Keratinocyte (primary cell): Measurements from ENCODE around the gene ABLIM2. TPM values are rescaled to one million over a fixed set of nuclear protein-coding genes. Genes with fewer than 3 reads are reported as not detected.

Source experiments
- DNase-seq: peaks from one replicate; pipeline ENCODE4 v3.0.0-alpha.2; 2011; ENCODE audit warnings: low read depth, missing footprints, low spot score
- FAIRE-seq: peaks from 2 replicates; lab custom pipeline; 2011; peaks lifted over from hg19 to GRCh38; lab: Jason Lieb, UNC
- H2AFZ ChIP-seq: 2 replicates; pipeline ENCODE4 v1.6.0; 2012; ENCODE audit warnings: low read length, control low read depth, inconsistent platforms; ENCODE audit not compliant: control insufficient read depth
- H3K27ac ChIP-seq: 2 replicates; pipeline ENCODE4 v1.5.1; 2011; ENCODE audit warnings: low read length; ENCODE audit not compliant: control insufficient read depth, insufficient read depth
- H3K27me3 ChIP-seq: 3 replicates; pipeline ENCODE4 v1.6.0; 2011; ENCODE audit warnings: low read length; ENCODE audit not compliant: control insufficient read depth, insufficient read depth; ENCODE audit errors: extremely low read depth
- H3K36me3 ChIP-seq, 2 experiments: 2 replicates in 1 of 2; 3 replicates in 1 of 2; pipeline ENCODE4 v1.5.1; 2011; ENCODE audit warnings: low read length in 2 of 2, mild to moderate bottlenecking in 1 of 2; ENCODE audit not compliant: control insufficient read depth in 2 of 2, insufficient read depth in 2 of 2; ENCODE audit errors: extremely low read depth in 1 of 2
- H3K4me1 ChIP-seq: 3 replicates; pipeline ENCODE4 v1.5.1; 2011; ENCODE audit warnings: low read length; ENCODE audit not compliant: control insufficient read depth, insufficient read depth; ENCODE audit errors: extremely low read depth
- H3K4me2 ChIP-seq: 3 replicates; pipeline ENCODE4 v1.6.0; 2011; ENCODE audit warnings: low read depth, low read length; ENCODE audit not compliant: control insufficient read depth, insufficient read depth; ENCODE audit errors: extremely low read depth
- H3K4me3 ChIP-seq, 3 experiments: fragments of 200-600 bp in 1 of 3; sonication (generic) in 1 of 3; 2 replicates in 2 of 3; 3 replicates in 1 of 3; pipeline ENCODE4 v1.5.1; 2011 to 2016; ENCODE audit warnings: low read length in 3 of 3, mild to moderate bottlenecking in 3 of 3, control low read depth in 2 of 3, inconsistent platforms in 1 of 3, low read depth in 1 of 3, mixed read lengths in 1 of 3, mixed run types in 1 of 3, moderate library complexity in 1 of 3; ENCODE audit not compliant: control insufficient read depth in 2 of 3, insufficient read depth in 2 of 3; ENCODE audit errors: extremely low read depth in 1 of 3
- H3K79me2 ChIP-seq: 2 replicates; pipeline ENCODE4 v1.6.0; 2012; ENCODE audit warnings: low read length; ENCODE audit not compliant: control insufficient read depth, insufficient read depth
- H3K9ac ChIP-seq: 3 replicates; pipeline ENCODE4 v1.6.0; 2011; ENCODE audit warnings: low read length; ENCODE audit not compliant: control insufficient read depth, insufficient read depth; ENCODE audit errors: extremely low read depth
- H3K9me1 ChIP-seq: 3 replicates; pipeline ENCODE4 v1.6.0; 2011; ENCODE audit warnings: low read length; ENCODE audit not compliant: control insufficient read depth, insufficient read depth; ENCODE audit errors: extremely low read depth
- H3K9me3 ChIP-seq: 2 replicates; pipeline ENCODE4 v1.5.1; 2012; ENCODE audit warnings: low read depth, low read length; ENCODE audit not compliant: control insufficient read depth
- H4K20me1 ChIP-seq: 3 replicates; pipeline ENCODE4 v1.6.0; 2011; ENCODE audit warnings: low read length; ENCODE audit not compliant: control insufficient read depth, insufficient read depth; ENCODE audit errors: extremely low read depth
- EZH2 ChIP-seq: IDR thresholded peaks from one replicate; pipeline ENCODE4 v1.6.1; 2012; ENCODE audit warnings: inconsistent platforms, mild to moderate bottlenecking, low read length, moderate library complexity
- dilution Hi-C: fragments of 300-500 bp; cut with MboI; formaldehyde crosslinking; loops from one replicate; pipeline ENCODE4 v1.7.0; 2020; ENCODE audit warnings: low sequenced_read_pairs; ENCODE audit not compliant: extremely low pct_ligation_motif_present
- polyA plus RNA-seq, 5 experiments: library from polyadenylated mRNA; depleted of rRNA in 3 of 5; stranded (reverse) in 3 of 5; stranded (forward) in 1 of 5; unstranded in 1 of 5; fragments of >200 nt; gene quantifications; 1 replicate in 1 of 5; 2 replicates in 3 of 5; 3 replicates in 1 of 5; pipeline versions ENCODE4 v1.2.1 to v1.2.3, GENCODE V29; 2011 to 2012; ENCODE audit warnings: missing spikeins in 2 of 5, low read depth in 1 of 5, low replicate concordance in 1 of 5
- TF ChIP-seq, protein P1 (sequence below), 3 experiments: IDR thresholded peaks in 1 of 3; conservative IDR thresholded peaks in 1 of 3; optimal IDR thresholded peaks in 1 of 3; 2 replicates in 2 of 3; 3 replicates in 1 of 3; pipeline versions ENCODE3 to v1.5.1; 2011; ENCODE audit warnings: low read length in 3 of 3, mild to moderate bottlenecking in 3 of 3, moderate library complexity in 2 of 3, control low read depth in 1 of 3, inconsistent platforms in 1 of 3; ENCODE audit not compliant: insufficient read depth in 2 of 3; ENCODE audit errors: extremely low read depth in 1 of 3

The ABLIM2 gene
- polyA plus RNA-seq, 1 donor (not counting 4 experiments of a cell fraction or from before 2014, with no cell fraction given), result 0.94 TPM

DNA sequence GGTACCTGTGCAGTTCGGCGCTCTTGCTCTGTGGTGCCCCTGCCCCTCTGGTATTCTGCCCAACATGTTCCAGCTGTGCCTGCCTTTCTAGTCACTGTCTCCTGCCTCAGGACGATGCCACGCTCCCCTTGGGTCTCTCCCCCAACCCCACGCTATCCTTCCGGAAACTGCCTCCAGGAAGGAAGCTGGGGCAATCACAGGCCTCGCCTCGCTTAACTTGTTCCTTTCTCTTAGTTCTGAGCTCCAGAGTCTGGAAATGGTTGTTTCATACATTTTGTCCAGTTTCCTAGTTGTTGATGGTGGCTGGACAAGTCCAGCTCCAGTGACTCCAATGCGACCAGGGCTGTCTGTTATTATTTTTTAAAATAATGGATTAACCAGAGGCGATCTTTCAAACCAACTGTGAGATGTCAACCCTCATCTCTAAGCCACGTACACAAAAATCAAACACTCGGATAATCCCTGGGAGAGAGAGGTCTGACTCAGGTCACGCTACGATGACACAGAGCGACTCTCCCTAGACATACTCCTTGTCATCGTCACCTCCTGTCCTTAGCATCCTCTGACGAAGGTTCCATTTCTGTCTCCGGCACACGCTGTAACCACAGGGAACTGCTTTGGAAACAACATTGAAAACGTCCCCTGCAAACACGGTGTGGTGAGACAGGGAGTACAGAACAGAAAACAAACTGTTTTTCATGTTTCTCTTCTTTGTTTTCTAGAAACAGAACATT lies 62.5 kb downstream of the ABLIM2 start:
- Histone ChIP-seq H3K27ac (no peak overlapping the region), H3K9ac (no peak overlapping the region), H3K4me2 (no peak overlapping the region), H3K27me3 (no peaks in the 10 kb centered on the region), H3K79me2 (no peaks in the 10 kb centered on the region), H3K4me1 (peaks cover 5% of the 10 kb centered on the region), H3K9me1 (no peaks in the 10 kb centered on the region), H3K4me3 (no peak overlapping the region), H4K20me1 (no peaks in the 10 kb centered on the region), H3K9me3 (peaks cover 2% of the 10 kb centered on the region), H2AFZ (no peak overlapping the region), H3K36me3 (no peaks in the 10 kb centered on the region)
- FAIRE-seq (no peak), DNase-seq (no peak)
- TF ChIP-seq EZH2, result no peak
- TF ChIP-seq, protein P1, sequence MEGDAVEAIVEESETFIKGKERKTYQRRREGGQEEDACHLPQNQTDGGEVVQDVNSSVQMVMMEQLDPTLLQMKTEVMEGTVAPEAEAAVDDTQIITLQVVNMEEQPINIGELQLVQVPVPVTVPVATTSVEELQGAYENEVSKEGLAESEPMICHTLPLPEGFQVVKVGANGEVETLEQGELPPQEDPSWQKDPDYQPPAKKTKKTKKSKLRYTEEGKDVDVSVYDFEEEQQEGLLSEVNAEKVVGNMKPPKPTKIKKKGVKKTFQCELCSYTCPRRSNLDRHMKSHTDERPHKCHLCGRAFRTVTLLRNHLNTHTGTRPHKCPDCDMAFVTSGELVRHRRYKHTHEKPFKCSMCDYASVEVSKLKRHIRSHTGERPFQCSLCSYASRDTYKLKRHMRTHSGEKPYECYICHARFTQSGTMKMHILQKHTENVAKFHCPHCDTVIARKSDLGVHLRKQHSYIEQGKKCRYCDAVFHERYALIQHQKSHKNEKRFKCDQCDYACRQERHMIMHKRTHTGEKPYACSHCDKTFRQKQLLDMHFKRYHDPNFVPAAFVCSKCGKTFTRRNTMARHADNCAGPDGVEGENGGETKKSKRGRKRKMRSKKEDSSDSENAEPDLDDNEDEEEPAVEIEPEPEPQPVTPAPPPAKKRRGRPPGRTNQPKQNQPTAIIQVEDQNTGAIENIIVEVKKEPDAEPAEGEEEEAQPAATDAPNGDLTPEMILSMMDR (optimal IDR thresholded peaks at IDR 0.05 in 1 of 3, IDR thresholded peaks at IDR 0.05 in 1 of 3, conservative IDR thresholded peaks at IDR 0.05 in 1 of 3; ENCODE audit: extremely low read depth in 1 of 3, insufficient read depth in 2 of 3, low read length in 3 of 3), result no peak
- dilution Hi-C loops, result no loop called here

DNA sequence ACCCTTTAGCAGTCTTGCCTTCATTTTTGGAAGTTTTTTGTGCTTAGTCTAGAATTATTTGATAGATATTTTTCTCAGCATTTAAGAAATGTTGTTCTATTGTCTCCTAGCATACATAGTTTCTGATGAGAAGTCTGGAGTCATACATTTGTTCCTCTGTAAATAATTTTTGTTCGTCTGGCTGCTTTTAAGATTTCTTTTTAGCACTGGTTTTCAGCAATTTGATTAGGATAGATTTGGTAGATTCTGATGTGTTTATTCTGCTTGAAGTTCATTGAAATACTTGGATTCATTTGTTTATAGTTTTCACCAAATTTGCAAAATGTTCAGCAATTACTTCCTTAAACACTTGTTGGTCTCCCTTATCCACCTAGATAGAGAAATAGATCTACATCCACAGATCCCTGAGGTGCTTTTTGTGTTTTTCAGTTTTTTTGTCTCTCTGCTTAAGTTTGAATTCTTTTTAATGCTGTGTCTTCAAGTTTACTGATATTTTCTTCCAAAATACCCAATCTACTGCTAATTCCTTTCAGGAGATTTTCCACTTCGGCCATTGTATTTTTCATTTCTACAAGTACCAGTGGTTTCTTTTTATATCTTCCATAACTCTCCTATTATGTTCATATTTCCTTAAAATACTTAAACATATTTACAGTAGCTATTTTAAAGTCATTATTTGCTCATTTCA lies 64.9 kb downstream of the ABLIM2 start:
- Histone ChIP-seq H3K36me3 (no peaks in the 10 kb centered on the region), H4K20me1 (no peaks in the 10 kb centered on the region), H3K79me2 (no peaks in the 10 kb centered on the region), H3K27me3 (no peaks in the 10 kb centered on the region), H3K4me3 (no peak overlapping the region), H3K9ac (no peak overlapping the region), H3K9me3 (peaks cover 2% of the 10 kb centered on the region), H3K9me1 (no peaks in the 10 kb centered on the region), H3K4me1 (peaks cover 13% of the 10 kb centered on the region), H3K4me2 (no peak overlapping the region), H2AFZ (no peak overlapping the region), H3K27ac (no peak overlapping the region)
- TF ChIP-seq, protein P1 (optimal IDR thresholded peaks at IDR 0.05 in 1 of 3, IDR thresholded peaks at IDR 0.05 in 1 of 3, conservative IDR thresholded peaks at IDR 0.05 in 1 of 3; ENCODE audit: extremely low read depth in 1 of 3, insufficient read depth in 2 of 3, low read length in 3 of 3), result no peak
- no peak for TF ChIP-seq EZH2
- no peak for FAIRE-seq
- dilution Hi-C loops, result no loop called here
- DNase-seq, result no peak
